ENCODE results near the gene XPO4.
"Not testable (repeated sequence)": the region's sequence is repeated elsewhere in the genome, so short reads cannot be mapped to it uniquely, and the experiment has no call there.

The XPO4 gene

DNA sequence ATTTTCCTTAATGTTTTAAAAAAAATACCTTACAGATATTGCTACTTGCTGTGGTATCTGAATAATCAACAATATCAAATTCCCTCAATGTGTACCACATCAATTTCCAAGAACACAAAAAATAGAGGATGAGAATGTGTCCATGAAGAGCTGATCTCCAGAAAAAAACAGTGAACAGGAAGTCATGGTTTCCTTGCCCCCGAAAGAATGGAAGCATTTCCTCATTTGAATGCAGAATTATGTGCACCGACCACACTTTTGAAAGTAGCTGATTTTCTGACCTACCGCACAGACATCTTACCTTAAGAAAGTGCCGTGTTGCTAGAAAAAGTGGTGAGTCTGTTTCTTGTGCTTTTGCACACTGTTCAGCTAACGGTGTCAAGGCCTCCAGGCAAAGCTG, 115.4 kb downstream of the XPO4 start:
- no peak for DNase-seq (ENCODE audit: low read depth in 2 of 2)

DNA sequence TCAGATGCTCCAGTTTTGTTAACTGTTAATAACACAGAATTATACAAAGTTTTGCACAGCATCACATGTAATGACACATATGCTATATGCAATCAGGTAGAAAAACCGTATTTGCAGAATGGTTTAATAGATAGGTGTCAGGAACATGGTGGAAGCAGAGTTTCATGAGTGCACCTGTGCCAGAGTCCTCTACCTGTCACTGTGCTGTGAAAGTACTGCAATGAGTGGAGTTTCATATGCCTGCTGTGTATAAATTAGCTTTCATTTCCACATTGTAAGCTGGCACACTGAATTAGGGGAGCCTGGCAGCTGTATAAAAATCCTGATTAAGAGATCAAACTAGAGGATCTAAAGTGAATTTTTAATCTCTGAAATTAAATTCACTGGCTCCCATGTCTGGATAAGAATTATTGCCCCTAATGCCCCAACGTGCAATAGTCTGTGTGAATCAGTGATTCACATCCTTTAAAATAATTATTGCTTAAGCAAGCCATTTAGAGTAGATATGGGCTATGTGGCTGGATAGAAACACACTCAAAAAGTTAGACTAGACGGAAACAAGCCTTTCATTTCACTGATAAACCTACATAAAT, 120.3 kb downstream of the XPO4 start:
- no peak for DNase-seq (ENCODE audit: low read depth in 2 of 2)

DNA sequence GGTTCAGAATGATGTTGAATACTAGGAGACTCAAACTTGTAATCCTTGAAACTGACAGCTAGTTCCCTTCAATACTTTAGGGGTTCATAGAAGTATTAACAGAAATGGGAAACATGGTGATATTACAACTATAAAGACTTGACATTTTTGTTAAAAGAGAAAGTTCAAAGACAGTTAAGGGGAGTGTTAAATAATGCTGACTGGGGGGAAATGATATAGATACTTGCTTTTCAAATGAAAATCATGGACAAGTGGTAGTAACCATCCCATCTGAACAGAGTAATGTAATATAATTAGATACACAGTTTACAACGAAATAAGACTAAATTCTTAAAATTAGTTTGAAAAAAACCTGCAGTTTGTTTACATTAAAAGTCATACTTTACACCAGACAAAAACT, 122.2 kb downstream of the XPO4 start:
- no peak for DNase-seq (ENCODE audit: low read depth in 2 of 2)

DNA sequence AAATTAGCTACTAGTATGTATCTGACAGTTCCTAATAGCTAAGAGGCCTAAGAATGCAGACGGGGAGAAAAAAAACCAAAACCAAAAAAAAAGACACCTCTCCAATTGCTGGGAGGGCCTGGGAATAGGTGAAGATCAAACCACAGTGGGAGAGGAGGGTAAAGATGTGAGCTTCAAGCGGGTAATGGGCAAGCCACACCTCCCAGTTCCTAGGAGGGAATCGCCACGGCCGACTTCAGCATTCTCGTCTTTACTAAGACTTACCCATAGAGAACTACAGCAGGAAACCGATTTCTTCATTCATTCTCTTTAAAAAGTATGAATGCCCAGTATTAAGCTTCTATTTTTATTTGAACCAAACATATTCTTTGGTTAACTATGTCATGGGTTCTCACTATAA, 123.1 kb downstream of the XPO4 start:
- DNase-seq (ENCODE audit: low read depth in 2 of 2) = no peak

DNA sequence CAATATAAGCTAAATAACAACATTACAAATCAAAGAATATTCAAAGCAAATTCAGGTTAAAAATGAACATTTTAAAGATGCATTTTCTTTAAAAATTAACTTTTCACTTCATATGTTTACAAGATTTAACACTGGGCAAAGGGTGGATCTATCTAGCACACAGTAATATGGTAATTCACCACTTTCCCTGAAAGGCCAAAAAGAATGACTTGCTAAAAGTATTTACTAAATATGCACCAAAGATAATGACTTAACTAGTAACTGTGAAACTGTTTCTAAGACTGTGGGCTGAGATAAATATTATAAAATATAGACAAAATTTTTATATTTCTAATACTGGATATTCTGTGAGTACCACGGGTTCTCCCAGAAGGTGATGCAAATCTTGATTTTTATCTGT, 124.2 kb downstream of the XPO4 start:
- DNase-seq (ENCODE audit: low read depth in 2 of 2) = no peak

DNA sequence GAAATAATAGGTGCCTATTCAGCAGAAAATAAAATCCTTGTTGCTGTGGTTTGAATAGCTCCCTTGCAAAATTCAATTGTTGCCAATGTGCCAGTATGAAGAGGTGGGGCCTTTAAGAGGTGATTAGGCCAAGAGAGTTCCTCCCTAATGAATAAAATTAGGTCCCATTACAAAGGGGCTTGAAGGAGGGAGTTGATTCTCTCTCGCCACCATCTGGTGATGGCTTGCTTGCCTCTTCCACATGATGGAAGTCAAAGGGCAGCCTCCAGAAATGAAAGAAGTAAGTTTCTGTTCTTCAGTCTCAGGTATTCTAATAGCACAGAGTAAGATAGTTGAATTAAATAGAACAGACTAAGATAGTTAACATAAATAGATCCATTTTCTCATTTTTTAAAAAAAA, 125.8 kb downstream of the XPO4 start:
- no peak for DNase-seq (ENCODE audit: low read depth in 2 of 2)

DNA sequence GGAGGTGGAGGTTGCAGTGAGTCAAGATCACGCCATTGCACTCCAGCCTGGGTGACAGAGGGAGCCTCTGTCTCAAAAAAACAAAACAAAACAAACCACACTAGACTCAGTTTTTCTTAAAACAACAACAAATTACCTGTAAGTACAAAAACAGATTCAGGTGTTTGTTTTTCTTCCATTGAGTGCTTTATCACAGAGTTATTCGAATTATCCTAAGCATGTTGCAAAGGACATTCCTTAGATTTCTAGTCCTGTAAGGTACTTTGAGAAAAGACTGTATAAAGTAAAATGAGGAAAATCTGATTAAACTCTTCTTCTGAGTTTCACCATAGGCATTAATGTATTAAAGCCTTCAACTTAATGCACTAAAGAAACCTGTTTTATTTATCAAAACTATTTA, 126.6 kb downstream of the XPO4 start:
- DNase-seq (ENCODE audit: low read depth in 2 of 2) = no peak

DNA sequence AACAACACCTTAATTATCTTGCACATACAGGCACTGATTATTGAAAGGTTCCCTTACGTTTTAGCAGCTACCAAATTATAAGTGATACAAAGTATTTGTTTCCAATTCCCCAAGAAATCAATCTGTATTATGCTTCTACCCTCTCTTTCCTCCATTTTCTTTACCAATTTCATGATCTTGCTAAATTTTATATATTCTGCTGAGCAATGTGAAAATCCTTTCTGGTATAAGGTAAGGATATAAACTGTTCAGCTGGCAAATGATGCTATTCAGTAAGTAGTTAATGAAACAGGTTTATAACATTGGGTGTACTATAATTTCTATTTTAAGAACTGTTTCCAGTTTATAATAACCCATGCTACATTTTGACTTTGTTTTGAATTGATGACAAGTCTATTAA, 127.8 kb downstream of the XPO4 start:
- no peak for DNase-seq (ENCODE audit: low read depth in 2 of 2)

DNA sequence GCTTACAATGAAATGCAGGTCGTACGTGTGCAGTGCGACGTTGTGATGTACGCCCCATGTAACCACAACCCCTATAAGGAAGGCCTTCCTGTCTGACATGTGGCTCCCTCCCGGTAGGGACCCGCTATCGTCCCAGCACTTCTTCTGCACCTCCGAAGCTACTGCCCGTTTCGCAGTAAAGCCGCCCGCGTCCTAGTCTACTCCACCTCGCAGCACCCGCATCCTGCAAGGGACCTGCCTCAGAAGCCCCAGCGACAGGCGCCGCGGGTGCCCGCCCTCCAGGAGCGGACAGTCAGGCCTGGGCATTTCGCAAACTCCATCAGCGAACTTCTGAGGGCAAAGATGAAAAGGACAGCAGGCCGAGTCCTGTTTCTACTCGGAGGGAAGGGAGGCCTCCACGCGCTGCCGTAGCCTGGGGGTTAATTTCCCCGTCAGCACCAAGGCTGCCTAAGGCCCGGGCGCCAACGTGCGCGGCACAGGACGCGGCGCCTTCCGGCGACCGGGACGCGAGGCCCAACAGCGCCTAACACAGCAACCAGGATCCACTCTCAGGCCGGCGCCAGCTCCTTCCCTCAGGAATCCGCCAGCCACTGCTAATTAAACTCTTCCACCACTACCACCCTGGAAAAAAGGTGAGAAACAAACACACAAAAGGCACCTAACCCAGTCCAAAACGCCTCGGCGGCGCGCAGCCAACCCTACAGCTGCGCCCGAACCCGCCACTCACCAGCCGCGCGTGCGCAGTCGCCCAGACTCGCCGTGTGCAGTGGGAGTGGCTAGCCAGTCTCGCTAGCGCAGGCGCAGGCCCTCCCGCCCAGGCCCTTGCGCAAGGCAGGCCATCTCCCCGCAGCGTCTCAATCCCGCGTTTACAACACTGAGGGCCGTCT, 129.1 kb downstream of the XPO4 start, which contains the start of gene EEF1AKMT1:
TSS of gene EEF1AKMT1 (minus strand) at position 768 of the 887 bp plus-strand sequence. CDS start 16,363 bp downstream, outside the sequence.
- DNase-seq (ENCODE audit: low read depth in 2 of 2) = peak; percentile 85 to 88

DNA sequence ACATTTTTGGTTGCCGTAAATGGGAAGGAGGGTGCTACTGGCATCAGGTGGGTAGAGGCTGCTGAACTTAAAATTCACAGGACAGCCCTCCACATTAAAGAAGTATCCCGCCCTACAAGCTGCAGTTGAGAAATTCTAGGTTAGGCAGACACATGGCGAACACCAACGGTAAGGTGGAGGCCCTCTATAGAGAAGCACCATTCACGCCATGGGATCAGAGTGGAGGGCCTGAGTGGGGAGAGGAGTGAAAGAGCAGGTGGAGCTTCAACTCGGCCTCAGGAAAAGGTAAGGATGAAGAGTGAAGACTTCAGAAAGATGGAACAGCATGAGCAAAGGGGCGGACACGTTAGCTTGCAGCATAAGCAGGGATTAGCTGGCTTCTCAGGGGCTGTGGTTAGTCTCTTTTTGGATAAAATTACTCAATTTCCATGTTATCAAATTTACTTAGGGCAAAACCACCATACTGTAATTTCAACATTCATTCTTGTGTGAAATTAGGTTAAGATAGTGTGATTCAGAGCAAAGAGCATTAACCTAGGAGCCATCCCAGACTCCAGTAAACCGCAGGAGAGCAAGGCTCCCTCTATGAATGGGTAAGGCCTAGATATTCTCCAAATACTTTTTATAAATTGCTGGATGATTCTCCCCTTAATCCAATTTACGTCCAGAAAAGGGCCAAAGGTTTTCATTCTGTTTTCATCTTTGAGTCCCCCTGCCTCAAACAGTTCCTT, 130.0 kb downstream of the XPO4 start:
- DNase-seq (ENCODE audit: low read depth in 2 of 2) = no peak

DNA sequence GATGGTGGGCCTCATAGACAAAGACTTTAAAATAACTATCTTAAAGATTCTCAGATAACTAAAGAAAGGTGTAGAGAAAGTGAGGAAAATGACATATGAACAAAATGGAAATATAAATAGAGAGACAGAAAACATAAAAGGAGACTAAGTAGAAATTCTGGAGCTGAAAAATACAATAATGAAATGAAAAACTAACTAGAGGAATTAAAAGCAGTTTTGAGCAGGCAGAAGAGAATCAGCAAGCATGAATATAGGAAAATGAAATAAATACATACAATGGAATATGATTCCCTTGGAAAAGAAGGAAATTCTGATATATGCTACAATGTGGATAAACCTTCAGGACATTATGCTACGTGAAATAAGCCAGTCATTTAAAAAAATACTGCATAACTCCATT, 132.7 kb downstream of the XPO4 start:
- no peak for DNase-seq (ENCODE audit: low read depth in 2 of 2)

DNA sequence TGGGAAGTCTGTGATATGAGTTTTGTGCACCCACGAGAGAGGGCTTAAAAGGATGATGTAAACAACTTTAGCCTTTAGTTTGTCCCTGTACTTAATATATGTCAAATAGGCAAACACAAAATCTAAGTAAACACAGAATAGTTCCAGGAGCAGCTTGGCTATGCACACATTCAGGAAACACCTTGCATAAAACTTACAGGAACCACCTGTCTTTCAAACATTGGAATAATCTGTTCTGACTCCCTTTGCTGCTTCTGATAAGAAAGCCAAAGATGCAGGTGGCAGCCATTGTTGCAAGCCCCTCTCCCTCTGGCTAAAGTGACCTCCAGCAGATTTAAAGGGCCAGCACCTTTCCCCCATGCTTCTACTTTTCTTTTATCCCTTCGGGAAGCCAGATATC, 133.5 kb downstream of the XPO4 start:
- no peak for DNase-seq (ENCODE audit: low read depth in 2 of 2)

DNA sequence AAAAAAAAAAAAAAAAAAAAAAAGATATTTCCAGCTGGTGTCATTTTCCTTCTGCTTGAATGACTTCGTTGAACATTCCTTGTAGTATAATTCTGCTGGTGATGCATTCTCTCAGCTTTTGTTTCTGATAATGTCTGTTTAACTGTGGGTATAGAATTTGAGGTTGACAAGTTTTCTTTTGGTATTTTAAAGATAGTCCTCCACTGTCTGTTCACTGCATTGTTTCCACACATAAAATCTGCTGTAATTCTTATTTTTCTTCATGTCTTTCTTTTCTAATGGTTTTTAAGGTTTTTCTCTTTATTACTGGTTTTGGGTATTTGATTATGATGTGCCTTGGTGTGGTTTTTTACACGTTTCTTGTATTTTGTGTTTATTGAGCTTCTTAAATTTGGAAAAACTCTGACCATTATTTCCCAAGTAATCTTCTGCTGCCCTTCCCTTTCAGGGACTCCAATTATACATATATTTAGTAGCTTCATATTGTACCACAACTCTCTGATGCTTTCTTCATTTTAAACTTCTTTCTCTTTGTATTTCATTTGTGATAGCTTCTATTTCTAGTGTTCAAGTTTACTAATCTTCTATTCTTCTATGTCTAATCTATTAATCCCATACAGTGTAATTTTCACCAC, 135.1 kb downstream of the XPO4 start:
- DNase-seq (ENCODE audit: low read depth in 2 of 2) = no peak

DNA sequence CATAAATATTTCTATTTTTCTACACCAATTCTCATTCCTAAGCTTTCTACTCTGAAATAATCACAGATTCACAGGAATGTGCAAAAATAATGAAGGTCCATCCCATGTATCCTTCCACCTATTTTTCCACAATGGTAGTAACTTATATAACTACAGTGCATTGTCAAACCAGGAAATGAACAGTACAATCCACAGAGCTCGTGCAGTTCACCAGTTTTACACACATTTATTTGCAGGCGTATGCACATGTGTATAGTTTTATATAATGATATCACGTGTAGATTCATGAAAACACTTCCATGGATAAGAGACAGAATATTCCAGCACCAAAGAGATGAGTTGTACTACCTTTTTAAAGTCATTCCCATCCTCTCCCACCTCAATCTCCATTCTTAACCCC, 141.7 kb downstream of the XPO4 start:
- DNase-seq (ENCODE audit: low read depth in 2 of 2) = no peak

DNA sequence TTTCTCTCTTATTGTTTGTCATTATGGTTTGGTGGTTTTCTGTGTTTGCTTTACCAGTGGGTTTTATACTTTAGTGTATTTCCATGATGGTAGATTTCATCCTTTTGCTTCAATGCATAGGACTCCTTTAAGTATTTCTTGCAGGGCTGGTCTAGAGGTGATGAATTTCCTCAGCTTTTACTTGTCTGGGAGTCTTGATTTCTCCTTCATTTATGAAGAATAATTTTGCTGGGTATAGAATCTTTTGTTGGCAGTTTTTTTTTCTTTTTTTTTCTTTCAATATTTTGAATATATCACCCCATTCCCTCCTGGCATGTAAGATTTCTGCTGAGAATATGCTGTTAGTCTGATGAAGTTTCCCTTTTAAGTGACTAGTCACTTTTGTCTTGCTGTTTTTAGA, 148.5 kb downstream of the XPO4 start:
- no peak for DNase-seq (ENCODE audit: low read depth in 2 of 2)

DNA sequence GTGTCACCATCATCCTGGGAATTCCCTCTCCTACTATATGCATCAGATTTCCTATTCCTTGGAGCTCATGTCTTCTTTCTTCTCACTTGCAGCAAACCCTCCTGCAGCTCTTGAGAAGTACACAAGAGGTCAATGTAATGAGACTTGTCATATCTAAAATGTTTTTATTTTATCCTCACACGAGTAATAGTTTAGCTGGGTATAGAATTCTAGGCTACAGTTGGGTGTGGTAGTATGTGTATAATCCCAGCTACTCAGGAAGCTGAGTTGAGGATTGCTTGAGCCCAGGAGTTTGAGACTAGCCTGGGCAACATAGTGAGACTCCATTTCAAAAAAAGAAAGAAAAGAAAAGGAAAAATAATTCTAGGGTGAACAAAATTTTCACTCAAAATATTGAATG, 153.2 kb downstream of the XPO4 start:
- no peak for DNase-seq (ENCODE audit: low read depth in 2 of 2)

DNA sequence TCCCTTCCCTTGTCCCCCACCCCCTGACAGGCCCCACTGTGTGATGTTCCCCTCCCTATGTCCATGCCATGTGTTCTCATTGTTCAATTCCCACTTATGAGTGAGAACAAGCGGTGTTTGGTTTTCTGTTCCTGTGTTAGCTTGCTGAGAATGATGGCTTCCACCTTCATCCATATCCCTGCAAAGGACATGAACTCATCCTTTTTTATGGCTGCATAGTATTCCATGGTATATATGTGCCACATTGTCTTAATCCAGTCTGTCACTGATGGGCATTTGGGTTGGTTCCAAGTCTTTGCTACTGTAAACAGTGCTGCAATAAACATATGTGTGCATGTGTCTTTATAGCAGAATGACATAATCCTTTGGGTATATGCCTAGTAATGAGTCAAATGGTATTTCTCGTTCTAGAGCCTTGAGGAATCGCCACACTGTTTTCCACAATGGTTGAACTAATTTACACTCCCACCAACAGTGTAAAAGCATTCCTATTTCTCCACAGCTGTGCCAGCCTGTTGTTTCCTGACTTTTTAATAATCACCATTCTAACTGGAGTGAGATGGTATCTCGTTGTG, 158.6 kb downstream of the XPO4 start:
- DNase-seq (ENCODE audit: low read depth in 2 of 2) = not testable (repeated sequence)

DNA sequence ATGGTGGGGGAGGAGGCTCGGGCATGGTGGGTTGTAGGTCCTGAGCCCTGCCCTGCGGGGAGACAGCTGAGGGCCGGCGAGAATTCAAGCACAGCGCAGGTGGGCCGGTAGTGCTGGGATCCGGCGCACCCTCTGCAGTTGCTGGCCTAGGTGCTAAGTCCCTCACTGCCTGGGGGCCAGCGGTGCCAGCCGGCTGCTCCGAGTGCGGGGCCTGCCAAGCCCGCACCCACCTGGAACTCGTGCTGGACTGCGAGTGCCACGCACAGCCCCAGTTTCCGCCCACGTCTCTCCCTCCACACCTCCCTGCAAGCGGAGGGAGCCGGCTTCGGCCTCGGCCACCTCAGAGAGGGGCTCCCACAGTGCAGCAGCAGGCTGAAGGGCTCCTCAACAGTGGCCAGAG, 162.5 kb downstream of the XPO4 start:
- DNase-seq (ENCODE audit: low read depth in 2 of 2) = no peak

DNA sequence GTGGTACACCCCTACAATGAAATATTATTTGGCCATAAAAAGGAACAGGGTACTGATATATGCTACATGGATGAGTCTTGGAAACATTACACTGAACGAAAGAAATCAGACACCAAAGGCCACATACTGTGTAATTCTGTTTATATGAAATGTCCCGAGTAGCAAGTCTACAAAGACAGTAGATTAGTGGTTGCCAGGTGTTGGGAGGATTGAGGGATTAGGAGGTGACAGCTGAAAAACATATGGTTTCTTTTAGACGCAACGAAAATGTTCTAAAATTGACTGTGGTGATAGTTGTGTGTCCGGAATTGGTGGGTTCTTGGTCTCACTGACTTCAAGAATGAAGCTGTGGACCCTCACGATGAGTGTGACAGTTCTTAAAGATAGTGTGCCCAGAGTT, 163.9 kb downstream of the XPO4 start:
- no peak for DNase-seq (ENCODE audit: low read depth in 2 of 2)

DNA sequence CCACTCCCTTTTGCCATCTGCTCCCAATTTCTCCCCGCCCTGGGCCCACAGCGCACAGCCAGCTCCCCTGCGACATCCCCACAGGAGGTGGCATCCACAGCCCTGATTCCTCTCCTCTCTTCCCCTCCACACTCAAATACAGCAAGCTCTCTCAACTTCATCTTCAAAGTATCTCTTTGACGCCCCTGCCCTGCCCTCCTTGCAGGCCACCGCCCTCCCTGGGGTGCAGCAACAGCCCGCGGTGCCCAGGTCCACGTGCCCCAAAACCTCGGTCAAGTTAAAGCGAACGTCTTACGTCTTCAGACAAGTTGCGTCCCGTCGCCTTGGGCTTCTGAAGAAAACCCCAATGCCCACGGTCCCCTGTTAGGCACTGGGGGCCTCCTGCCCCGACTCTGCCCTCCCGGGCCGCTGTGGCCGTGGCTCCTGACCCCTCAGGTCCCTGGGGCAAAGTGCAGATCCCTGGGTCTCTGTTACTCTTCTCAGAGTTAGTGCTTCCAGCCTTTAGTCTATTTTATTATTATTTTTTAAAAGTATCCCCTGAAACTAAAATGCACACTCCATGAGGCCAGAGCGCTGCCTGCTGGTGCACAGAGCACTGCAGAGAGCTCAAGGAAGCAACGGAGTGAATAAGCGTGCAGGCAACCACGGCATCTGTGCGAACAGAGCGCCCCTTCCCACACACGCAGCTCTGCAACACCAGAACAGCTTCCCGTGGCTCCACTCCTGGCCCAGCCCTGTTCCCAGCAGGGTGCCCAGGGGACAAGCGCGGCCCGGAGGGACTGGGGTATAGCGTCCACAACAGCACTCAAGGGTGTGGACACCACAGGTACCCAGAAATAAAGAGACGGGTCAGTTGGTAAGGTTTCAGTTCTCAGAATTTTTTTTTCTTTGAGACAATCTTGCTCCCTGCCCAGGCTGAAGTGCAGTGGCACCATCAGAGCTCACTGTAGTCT, 172.6 kb downstream of the XPO4 start:
- DNase-seq (ENCODE audit: low read depth in 2 of 2) = no peak
